ENCODE measurements around the gene PTER. TPM values are rescaled to one million over a fixed set of nuclear protein-coding genes. Genes with fewer than 3 reads are reported as not detected.

PTER gene
- polyA plus RNA-seq, 1 experiment = 8.3 TPM

DNA sequence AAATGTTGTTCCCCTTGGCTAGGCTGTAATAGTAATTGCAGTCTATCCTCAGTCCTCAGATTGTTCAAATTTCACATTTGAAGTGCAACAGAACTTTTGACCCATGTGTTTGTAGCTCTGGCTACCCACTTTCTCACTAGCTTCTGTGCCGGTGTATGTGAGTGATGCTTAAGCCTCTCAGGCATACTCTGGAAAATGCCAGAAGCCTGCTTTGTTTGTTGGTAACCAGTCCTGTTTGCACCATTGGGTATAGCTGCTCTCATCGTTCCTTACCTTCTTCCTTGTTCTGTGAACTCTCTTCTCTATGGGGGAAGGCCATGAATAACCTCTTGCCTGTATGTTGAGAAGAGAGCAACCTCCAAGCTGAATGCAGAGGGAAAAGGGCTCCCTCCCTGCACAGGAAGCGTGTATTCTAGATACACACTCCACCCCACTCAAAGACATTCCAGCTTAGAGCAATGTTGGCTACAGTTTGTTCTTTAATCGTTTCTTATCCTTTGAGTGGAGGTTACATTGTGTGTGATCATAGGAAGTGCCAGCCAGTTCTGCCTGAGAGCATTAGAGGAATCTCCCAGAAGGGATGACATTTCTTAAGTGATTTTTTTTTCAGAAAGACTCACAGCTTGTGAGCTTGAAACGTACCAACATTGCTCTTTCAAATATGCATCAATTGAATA is 44.4 kb downstream of the PTER start:
- TF ChIP-seq, protein P1, sequence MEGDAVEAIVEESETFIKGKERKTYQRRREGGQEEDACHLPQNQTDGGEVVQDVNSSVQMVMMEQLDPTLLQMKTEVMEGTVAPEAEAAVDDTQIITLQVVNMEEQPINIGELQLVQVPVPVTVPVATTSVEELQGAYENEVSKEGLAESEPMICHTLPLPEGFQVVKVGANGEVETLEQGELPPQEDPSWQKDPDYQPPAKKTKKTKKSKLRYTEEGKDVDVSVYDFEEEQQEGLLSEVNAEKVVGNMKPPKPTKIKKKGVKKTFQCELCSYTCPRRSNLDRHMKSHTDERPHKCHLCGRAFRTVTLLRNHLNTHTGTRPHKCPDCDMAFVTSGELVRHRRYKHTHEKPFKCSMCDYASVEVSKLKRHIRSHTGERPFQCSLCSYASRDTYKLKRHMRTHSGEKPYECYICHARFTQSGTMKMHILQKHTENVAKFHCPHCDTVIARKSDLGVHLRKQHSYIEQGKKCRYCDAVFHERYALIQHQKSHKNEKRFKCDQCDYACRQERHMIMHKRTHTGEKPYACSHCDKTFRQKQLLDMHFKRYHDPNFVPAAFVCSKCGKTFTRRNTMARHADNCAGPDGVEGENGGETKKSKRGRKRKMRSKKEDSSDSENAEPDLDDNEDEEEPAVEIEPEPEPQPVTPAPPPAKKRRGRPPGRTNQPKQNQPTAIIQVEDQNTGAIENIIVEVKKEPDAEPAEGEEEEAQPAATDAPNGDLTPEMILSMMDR (IDR thresholded peaks at IDR 0.05; ENCODE audit: low read depth, low read length) = no peak
- H3K27me3 ChIP-seq (ENCODE audit: control insufficient read depth, insufficient read depth, low read length) = no peaks in the 10 kb centered on the region
- ChIA-PET CTCF (no interaction called here), POLR2A (no interaction called here)
- no peak overlapping the region for H3K27ac ChIP-seq (ENCODE audit: low read depth, low read length)
- no peaks in the 10 kb centered on the region for H3K9me3 ChIP-seq (ENCODE audit: control insufficient read depth, insufficient read depth, low read length)
- no peak for DNase-seq (ENCODE audit: low read depth, low spot score)
- H3K4me3 ChIP-seq (ENCODE audit: low read depth, low read length) = no peak overlapping the region

DNA sequence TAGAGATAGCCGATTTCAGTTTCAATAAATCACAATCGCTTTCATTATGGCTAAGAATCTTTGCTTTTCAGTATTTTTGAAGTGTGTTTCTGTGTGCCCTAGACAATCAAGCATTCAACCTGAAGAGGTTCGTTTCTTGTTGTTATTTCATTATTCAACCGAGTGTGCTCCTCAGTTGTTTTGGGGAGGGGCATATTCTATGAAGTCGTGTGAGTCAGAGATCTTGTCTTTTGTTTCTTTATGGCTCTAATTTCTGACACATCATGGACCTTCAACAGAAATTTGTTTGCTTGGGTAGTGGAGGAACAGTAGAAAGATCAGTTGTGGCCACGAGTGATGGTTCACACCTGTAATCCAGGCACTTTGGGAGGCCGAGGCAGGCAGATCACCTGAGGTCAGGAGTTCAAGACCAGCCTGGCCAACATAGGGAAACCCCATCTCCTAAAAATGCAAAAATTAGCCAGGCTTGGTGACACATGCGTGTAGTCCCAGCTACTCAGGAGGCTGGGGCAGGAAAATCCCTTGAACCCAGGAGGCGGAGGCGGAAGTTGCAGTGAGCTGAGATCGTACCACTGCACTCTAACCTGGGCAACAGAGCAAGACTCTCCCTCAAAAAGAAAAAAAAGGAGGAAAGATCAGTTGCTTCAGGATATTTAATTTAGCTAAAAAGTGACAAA is 46.6 kb downstream of the PTER start:
- Histone ChIP-seq H3K27ac (ENCODE audit: low read depth, low read length) (no peak overlapping the region), H3K27me3 (ENCODE audit: control insufficient read depth, insufficient read depth, low read length) (no peaks in the 10 kb centered on the region), H3K9me3 (ENCODE audit: control insufficient read depth, insufficient read depth, low read length) (no peaks in the 10 kb centered on the region), H3K4me3 (ENCODE audit: low read depth, low read length) (no peak overlapping the region)
- TF ChIP-seq, protein P1 (IDR thresholded peaks at IDR 0.05; ENCODE audit: low read depth, low read length) = no peak
- CTCF ChIA-PET = interaction anchor here (0.7 kb wide), 1 partner anchor 22 kb away, joined by 3 read pairs; no protein-coding TSS in a partner anchor
- no peak for DNase-seq (ENCODE audit: low read depth, low spot score)
- POLR2A ChIA-PET = no interaction called here

DNA sequence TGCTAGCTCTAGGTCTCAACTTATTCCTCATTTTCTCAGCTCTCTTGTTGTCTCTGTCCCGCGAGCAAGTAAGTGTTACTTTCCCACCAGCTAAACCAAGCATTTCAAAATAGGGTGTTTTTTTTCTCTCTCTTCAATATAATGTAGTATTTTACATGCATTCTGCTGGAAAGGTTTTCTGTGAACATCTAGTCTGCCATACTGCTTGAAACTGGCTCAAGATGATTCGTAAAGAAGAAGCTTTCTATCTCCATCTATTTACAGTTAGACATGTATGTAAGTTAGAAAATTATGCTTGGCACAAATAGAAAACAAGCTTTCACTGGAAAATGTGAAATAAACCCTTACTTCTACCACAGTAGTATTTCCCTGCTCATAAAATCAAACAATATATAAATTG is 53.7 kb downstream of the PTER start:
- TF ChIP-seq, protein P1 (IDR thresholded peaks at IDR 0.05; ENCODE audit: low read depth, low read length) = no peak
- ChIA-PET POLR2A (no interaction called here), CTCF (no interaction called here)
- Histone ChIP-seq H3K9me3 (ENCODE audit: control insufficient read depth, insufficient read depth, low read length) (no peaks in the 10 kb centered on the region), H3K4me3 (ENCODE audit: low read depth, low read length) (no peak overlapping the region), H3K27me3 (ENCODE audit: control insufficient read depth, insufficient read depth, low read length) (no peaks in the 10 kb centered on the region), H3K27ac (ENCODE audit: low read depth, low read length) (no peak overlapping the region)
- DNase-seq (ENCODE audit: low read depth, low spot score) = no peak

DNA sequence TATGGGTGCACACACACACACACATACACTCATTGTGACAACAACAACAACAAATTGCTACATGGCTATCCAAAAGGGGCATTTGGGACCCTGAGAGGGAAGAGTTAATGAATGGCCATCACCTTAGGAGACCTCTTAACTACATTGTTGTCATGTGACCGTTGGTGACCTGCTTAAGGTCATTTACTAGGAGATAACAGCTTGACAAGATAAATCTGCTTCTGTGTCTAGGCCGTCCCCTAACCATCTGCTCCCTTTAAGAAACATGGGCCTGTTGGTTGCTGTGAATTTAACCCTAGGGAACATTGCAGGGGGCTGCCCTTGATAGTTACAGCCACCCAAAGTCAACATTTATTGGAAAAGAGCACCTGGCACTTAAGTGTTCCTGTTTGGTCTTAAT is 55.1 kb downstream of the PTER start:
- Histone ChIP-seq H3K27ac (ENCODE audit: low read depth, low read length) (no peak overlapping the region), H3K4me3 (ENCODE audit: low read depth, low read length) (no peak overlapping the region), H3K27me3 (ENCODE audit: control insufficient read depth, insufficient read depth, low read length) (no peaks in the 10 kb centered on the region), H3K9me3 (ENCODE audit: control insufficient read depth, insufficient read depth, low read length) (no peaks in the 10 kb centered on the region)
- POLR2A ChIA-PET = no interaction called here
- TF ChIP-seq, protein P1 (IDR thresholded peaks at IDR 0.05; ENCODE audit: low read depth, low read length) = no peak
- CTCF ChIA-PET = interaction anchor here (0.5 kb wide), 1 partner anchor 1115 kb away, joined by 3 read pairs; no protein-coding TSS in a partner anchor
- DNase-seq (ENCODE audit: low read depth, low spot score) = no peak

DNA sequence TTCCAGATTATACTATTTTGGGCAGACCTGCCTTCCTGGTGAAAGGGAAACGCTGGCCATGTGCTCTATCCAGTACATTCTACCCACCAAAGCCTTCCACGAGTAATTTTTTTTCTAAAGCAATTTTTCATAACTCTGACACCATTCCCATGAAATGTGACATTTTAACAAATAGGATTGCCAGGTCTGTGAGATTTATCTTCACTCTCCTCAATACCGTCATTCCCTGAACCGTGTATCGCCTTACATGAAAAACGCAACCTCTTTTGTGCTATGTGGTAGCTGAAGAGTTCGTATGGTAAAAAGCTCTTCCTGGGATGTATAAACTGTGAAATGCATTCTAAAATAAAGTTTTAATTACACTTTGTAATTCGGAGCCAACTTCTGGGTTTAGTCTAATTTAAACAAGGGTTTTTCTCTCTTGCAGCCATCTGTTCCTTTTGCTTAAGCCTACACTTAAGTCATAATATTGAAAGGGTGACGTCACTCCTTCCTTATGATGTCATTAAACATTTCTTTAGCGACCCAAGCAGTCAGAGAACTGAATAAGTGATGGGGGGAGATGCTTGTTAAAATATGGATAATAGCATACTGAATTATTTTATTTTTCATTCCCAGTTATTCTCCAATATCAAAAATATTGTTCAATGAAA is 57.2 kb downstream of the PTER start:
- DNase-seq (ENCODE audit: low read depth, low spot score) = no peak
- POLR2A ChIA-PET = no interaction called here
- TF ChIP-seq, protein P1 (IDR thresholded peaks at IDR 0.05; ENCODE audit: low read depth, low read length) = no peak
- CTCF ChIA-PET = no interaction called here
- no peaks in the 10 kb centered on the region for H3K9me3 ChIP-seq (ENCODE audit: control insufficient read depth, insufficient read depth, low read length)
- H3K4me3 ChIP-seq (ENCODE audit: low read depth, low read length) = no peak overlapping the region
- H3K27me3 ChIP-seq (ENCODE audit: control insufficient read depth, insufficient read depth, low read length) = no peaks in the 10 kb centered on the region
- no peak overlapping the region for H3K27ac ChIP-seq (ENCODE audit: low read depth, low read length)
